ENCODE measurements around the gene ORM2.
A peak's percentile ranks its signal among the peaks of the same experiment; 100 is the strongest.

ORM2 gene

GRCh38 chr9:114349713-114350480 is 20.2 kb downstream of the ORM2 start:
- no peak for DNase-seq (ENCODE audit: low spot score)

GRCh38 chr9:114350636-114351401 is 21.1 kb downstream of the ORM2 start:
- DNase-seq (ENCODE audit: low spot score) = no peak

GRCh38 chr9:114351932-114352331 is 22.3 kb downstream of the ORM2 start:
- DNase-seq (ENCODE audit: low spot score) = no peak

GRCh38 chr9:114355821-114356220 is 26.2 kb downstream of the ORM2 start:
- DNase-seq (ENCODE audit: low spot score) = no peak

GRCh38 chr9:114356792-114357191 is 27.1 kb downstream of the ORM2 start:
- no peak for DNase-seq (ENCODE audit: low spot score)

- no peak for DNase-seq (ENCODE audit: low spot score)
Measured at GRCh38 chr9:114357360-114357759, 27.7 kb downstream of the ORM2 start.

GRCh38 chr9:114357911-114358328 is 28.3 kb downstream of the ORM2 start:
- DNase-seq (ENCODE audit: low spot score) = no peak

- no peak for DNase-seq (ENCODE audit: low spot score)
Measured at GRCh38 chr9:114359801-114360200, 30.1 kb downstream of the ORM2 start.

GRCh38 chr9:114361542-114361941 is 31.9 kb downstream of the ORM2 start:
- DNase-seq (ENCODE audit: low spot score) = no peak

GRCh38 chr9:114362394-114362793 is 32.7 kb downstream of the ORM2 start:
- DNase-seq (ENCODE audit: low spot score) = no peak

- DNase-seq (ENCODE audit: low spot score) = no peak
Measured at GRCh38 chr9:114363424-114363823, 33.8 kb downstream of the ORM2 start.

- DNase-seq (ENCODE audit: low spot score) = no peak
Measured at GRCh38 chr9:114364134-114365041, 34.7 kb downstream of the ORM2 start.

- no peak for DNase-seq (ENCODE audit: low spot score)
Measured at GRCh38 chr9:114365194-114365593, 35.5 kb downstream of the ORM2 start.

- DNase-seq (ENCODE audit: low spot score) = peak; percentile 70
Measured at GRCh38 chr9:114366334-114367128, 36.9 kb downstream of the ORM2 start.

- DNase-seq (ENCODE audit: low spot score) = no peak
Measured at GRCh38 chr9:114367366-114367765, 37.7 kb downstream of the ORM2 start.

GRCh38 chr9:114367772-114368569 is 38.3 kb downstream of the ORM2 start:
- no peak for DNase-seq (ENCODE audit: low spot score)

- DNase-seq (ENCODE audit: low spot score) = no peak
Measured at GRCh38 chr9:114369216-114370130, 39.8 kb downstream of the ORM2 start.

GRCh38 chr9:114370251-114370967 is 40.7 kb downstream of the ORM2 start:
- no peak for DNase-seq (ENCODE audit: low spot score)

GRCh38 chr9:114370968-114371320 is 41.3 kb downstream of the ORM2 start:
- no peak for DNase-seq (ENCODE audit: low spot score)

Measured in activated CD4-positive, alpha-beta T cell treated with anti-CD3 and anti-CD28 coated beads, Interleukin-2, Interleukin-4, amounts not matched to agents 100 ng/mL and 50 ng/mL, durations not matched to agents 16 hours and 8 hours (primary cell).